HG03442 (cell line): Measurements from ENCODE around the gene PRDM15.

Experiments
- ATAC-seq: cut with Tn5 transposase; IDR thresholded peaks from one replicate; pipeline ENCODE4 v1.9.1; 2021; ENCODE audit warnings: mild to moderate bottlenecking, moderate library complexity; ENCODE audit not compliant: unreplicated experiment

The PRDM15 gene

DNA sequence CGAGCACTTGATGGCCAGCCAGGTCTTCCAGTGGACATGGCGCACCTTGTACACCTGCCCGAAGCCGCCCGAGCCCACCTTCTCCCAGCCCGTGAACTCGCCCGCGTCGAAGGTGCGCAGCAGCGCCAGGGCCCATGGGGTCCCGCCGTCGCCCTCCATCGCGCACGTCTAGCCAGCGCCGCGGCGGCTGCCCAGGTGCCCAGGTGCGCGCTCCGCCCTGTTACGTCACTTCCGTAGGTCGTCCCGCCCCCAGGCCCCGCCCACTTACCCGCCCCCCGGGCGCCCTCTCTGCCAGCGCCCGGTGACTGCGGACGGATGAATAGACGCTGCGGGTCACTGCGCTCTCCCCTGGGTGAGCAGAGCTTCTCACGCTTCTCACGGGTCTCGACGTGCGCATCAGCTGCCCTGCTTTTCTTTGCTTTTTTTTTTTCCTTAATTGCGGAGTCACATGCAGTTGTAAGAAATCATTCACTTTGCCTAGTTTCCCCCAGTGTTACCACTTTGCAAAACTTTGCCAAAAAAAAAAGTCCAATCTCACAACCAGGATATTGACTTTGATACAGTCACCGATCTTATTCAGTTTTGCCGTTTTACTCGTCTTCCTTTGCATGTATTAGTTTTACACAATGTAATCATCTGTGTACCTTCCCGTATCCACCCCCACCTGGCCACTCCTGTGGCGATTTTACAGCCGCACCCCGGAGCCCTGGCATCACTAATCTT is 112.1 kb downstream of the PRDM15 start, which contains the start of gene RIPK4:
Gene RIPK4, minus strand, starts transcription at position 170 of the 723 bp plus-strand sequence. Its CDS starts 11 bp downstream, at position 159.
- no peak for ATAC-seq

DNA sequence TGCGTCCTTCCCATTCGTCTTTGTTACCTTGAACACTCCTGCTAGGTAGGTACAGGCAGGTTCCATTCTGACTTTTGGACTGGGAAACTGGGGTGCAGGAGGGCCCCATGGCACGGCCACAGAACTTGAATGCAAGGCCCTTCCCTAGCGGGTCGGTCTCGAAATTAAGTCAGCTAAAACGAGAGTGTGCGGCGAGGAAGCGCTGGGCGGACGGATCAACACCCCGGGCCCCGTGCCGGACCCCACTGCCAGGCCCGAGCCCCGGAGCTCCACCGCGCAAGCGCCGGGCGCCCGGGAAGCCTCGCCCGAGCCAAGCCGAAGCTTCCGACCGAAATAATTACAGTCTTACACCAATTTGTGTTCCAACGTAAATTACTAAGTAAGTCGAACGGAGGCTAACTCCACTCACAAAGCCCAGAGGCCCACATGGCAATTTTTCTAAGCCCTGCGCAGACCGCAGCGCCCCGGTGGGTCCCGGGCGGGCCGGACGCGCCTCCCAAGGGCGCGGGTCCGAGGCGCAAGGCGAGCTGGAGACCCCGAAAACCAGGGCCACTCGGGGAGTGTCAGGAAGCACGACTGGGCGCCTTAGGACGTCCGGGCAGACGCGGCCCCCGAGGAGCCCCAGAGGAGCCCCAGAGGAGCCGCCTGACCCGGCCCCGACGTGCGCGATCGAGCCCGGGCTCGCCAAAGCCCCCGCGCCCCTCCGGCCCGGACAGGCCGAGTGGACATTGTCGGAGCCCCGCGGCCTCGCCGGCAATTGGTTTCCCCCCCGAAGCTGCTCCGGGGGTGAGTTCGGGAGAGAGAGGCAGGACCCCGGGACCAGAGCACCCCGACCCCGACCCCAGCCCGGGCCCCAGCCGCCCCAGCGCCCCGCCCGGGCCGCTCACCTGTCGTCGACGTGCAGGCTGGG is 112.9 kb downstream of the PRDM15 start:
- ATAC-seq, result no peak

DNA sequence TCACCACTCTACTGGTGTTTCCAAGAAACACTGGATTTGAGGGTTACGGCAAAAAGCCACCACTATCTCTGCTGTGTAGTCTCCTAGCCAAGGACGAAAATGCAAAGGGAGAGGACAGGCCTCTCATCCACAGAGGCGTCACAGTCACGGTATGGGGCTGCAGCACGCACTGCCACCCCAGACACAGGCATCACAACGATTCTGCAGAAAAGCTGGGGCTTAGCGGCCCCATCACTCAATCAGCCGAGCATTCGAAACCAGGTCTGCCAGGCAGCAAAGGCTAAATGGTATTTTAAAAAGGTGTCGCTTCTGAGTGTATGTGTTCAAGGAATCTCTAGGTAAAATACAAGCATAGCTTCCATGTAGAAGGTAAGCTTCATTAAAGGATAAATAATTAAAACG is 113.7 kb downstream of the PRDM15 start:
- ATAC-seq, result no peak

DNA sequence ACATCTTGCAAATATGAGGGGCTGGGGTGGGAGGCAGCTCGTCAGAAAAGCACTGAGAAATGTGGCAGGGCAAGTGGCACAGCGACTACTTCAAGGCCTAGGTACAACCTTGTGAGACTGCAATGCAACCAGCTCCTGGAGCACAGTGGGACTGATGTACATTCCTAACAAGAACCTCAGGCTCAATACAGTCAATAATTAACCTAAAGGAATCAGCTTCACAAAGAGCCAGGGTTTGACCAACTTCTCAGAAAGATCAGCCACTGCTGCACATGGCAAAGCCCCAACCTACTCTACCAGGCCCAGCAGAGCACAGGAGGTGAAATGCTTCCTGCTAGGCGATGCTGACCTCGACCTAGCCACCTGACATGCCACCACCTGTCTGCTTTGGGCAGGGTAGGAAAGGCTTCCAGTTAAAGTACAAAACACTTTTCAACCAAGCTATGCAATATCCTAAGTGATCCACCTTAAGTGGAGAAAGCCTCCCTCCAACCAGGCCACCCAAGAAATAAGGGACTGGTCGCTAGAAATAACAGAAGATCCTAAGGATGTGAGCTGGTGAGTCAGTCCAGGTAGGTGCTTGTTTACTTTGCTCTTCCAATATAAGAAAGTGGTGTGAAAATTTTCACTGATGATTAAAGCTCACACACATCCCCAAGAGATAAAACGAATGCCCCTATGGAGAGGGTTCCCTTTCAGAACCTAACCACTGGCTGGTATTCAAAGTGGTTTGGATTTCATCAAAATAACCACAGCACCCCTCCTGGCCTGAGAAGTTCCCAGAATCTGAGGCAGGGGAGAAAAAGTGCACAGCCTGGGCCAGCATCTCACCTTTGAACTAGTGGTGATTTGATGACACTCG is 114.4 kb downstream of the PRDM15 start:
- no peak for ATAC-seq

DNA sequence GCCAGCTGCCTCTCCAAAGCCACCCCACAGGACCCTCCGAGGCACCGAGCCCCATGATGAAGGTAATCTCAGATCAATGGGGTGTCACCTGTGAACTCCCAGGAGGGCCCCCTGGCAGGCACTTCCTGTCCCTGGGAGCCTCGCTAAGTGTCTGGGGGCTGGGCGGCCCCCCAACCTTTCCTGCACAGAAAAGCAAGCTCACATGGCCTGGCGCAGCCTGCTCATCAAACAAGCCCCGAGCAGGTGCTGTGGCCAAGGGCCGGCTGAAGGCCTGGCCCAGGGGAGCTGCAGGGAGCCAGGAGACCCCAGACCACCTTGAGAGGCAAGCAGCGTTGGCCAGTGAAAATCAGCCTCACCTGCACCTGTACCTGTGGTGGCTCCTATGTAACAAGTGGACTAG is 115.1 kb downstream of the PRDM15 start:
- ATAC-seq, result no peak

DNA sequence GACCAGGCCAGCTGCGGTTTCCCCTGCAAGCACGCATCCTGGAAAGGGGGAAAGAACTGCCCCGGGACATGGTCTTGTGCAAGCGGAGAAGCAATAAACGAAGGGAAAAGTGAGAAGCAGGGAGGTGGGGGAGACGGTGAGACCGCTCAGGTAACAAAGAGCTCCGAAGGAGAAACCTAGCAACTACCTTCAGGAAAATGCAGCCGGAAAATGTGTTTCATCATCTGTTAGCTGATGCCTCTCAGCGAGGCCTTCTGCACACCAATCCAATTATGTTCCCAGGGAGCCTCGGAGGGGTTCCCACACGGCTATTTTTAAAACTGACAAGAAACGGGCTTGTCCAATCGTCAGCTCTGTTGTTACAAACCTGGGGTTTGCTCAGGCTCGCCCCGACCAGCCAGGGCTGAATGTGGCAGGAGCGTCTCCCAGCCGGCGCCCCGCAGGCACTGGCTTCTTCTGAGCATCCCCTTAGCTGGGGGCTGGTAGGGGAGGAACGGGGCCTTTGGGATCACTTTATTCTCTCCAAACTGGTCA is 115.7 kb downstream of the PRDM15 start:
- no peak for ATAC-seq

DNA sequence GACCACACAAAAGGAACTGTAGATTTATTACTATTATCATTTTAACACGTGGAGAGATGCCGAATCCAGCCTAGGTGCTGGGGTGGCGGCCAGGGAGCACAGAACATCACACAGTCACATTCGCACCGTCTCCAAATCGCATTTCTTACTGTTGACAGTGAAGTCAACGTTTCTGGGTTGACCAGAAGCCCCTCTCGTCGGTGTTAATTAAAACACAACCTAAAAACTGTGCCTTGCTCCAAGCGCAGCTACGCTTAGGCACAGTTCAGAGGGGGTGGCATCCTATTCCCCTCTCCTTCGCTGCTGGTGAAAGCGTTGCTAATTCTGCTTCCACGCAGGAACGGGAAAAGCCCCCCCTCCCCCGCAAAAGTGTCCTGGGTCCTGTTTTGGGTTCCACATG is 116.4 kb downstream of the PRDM15 start:
- no peak for ATAC-seq

DNA sequence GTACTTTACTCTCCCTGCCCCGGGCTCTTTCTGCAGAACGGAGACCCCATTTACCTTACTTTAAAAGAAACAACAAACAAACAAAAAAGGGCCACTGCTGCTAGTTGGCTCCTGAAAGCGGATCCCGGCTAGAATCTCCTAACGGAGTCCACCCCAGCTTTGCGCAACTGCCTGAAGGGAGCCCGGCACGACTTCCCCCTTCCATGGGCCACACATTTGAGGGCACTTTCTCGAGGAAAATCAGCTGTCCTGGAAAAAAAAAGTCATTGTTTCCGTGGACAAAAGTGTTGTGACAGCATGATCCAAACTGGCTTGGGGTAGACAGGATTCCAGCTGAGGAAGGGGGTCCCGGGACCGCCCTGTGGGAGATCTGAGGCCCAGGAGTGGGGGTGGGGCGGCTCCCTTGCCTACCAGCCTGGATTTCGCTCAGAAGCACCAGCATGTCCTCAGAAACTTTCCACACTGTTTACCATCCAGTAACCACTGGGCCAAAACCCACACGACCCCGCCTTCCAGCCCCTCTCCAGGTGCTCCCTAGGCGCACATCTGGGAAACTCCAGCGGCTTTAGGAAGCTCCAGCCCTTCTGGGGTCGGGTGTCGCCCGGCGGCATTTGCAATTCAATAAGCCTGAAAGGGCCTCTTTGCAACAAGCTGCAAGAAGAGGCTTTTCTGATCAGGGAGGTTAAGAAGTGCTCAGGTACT is 117.1 kb downstream of the PRDM15 start:
- ATAC-seq, result no peak

DNA sequence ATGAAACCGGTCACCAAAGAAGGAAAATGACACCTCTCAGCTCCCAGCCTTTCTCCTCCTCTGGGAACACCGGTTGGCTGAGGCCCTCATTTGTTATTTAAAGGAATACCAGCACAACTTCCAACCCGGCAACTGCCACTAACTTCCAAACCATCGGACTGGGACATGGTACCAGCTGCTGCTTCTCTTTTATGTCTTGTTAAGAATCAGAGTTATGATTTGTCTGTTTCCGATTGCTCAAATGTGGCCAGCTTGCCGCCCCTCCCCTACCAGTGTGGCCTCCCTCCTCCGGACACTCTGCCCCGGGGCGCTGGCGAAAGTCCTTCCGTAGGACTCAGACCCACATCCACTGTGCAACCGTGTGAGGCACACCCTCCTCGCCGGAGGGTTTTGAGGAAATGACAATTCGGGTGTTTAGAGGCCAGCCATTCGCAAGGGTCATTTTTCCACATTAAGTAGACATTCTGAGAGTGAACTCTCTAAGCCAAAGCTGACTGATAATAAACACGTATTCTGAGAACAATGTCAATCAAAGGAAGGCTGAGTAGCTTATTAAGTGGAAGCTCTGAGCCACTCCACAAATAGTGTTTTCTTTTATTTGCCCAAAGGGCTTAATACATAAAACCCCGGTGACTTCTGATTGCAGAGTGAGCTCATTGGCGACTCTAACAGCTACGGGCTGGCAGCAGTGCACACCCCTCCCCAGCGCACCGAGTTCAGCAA is 117.8 kb downstream of the PRDM15 start:
- no peak for ATAC-seq

DNA sequence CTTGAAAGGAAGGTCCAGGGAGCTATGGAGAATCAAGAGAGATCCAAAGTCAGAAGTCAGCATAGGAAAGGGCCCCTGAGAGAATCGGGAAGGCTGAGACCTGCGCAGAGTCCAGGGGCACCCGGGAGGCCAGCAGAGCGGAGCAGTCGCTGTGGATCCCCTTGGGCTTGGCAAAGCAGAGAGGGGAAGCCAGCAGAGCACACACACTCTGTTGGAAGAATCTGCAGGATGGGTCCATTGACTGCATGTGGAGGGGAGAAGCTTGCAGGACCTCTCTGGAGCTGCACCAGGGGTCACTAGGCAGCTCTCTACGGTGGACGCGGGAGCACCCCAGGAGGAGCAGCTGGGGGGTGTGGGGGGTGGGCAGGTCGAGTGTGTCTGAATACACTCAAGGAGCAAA is 118.7 kb downstream of the PRDM15 start:
- ATAC-seq, result no peak

DNA sequence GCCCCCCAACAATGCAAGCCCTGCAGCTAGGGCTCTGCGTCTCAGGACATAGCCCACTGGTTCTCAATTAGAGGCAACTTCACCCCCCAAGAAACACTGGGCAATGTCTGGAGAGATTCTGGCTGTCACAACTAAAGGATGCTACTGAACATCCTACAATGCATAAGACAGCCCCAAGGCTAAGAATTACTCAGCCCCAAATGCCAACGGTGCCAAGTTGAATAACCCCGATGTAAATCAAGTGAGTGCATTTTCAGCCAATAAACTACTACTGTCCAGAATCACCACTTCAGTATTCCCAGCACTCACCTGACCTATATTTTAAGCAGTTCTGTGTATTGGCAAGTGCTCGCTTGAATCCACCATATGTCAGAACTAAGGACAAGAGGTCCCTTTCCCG is 119.2 kb downstream of the PRDM15 start:
- no peak for ATAC-seq

DNA sequence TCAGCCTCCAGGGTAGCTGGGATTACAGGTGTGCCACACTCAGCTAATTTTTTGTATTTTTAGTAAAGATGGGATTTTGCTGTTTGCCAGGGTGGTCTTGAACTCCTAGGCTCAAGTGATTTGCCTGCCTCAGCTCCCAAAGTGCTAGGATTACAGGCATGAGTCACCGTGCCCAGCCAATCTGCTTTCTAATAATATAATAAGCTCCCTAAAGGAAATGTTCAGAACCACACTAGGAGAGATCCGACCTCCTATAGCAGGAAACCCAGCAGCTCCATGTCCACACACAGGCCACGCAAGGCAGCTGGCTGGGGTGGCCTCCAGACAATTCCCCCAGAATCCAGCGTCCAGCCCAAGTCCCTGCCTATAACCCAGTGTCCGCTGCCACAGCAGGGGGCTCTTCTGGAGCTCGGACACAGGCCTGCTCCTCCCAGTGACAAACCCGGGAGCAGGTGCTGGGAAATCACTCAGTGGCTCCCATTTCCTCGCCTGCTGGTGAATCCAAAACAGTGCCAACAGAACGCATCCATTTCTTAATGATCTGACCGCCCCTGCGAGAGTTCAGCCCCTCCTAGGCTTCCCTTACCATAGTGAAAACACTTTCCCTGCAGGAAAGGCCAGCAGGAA is 119.8 kb downstream of the PRDM15 start:
- no peak for ATAC-seq

DNA sequence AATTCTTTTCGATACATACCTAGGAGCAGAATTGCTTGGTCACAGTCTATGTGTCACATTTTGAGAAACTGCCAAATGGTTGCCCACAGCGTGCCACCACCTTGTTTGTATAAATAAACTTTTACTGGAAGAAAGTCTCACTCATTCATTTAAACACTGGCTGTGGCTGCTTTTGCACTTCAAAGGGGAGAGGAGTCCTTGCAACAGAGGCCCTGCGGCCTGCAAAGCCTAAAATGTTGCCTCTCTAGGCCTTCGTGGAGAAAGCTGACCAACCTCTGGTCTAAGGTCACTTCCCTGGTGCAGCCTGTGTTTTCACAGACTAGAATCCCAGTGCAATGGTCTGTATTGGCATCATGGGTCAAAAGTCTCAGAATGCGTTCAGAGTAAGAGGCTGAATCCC is 120.6 kb downstream of the PRDM15 start:
- no peak for ATAC-seq

DNA sequence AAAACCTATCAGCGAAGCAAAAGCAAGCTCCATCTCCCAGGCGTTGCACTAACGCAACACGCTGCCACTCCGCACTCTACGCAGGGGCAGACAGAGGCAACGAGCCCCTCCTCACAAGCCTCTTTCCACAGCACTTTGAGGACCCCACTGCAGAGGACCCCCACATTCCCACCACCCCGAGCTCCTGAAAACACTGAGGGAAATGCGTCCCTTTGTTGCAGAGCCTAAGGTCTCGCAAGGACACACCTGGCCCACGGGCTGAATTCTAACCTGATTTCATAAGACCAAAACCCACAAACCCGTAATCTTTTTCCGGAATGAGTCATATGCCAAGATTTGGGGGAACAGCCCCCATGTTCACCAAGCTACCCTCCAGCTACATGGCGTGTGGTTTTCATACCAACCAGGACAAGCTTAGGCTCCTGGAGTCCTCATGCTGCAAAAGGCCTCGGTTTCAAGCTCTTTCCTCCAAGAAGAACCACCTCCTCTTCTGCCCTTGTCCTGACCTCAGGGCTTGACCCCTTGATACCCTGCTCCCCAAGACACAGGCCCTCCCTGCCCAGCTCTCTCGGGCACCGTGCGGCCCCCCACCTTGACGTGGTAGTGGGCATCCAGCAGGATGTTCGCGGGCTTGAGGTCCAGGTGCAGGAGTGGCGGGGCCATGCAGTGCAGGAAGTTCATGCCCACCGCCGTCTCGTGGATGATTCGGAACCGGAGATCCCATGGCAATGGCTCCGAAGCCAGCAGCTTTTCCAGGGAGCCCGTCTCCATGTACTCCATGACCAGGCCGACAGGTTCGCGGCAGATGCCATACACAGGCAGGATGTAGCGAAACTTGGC is 123.0 kb downstream of the PRDM15 start:
- no peak for ATAC-seq

DNA sequence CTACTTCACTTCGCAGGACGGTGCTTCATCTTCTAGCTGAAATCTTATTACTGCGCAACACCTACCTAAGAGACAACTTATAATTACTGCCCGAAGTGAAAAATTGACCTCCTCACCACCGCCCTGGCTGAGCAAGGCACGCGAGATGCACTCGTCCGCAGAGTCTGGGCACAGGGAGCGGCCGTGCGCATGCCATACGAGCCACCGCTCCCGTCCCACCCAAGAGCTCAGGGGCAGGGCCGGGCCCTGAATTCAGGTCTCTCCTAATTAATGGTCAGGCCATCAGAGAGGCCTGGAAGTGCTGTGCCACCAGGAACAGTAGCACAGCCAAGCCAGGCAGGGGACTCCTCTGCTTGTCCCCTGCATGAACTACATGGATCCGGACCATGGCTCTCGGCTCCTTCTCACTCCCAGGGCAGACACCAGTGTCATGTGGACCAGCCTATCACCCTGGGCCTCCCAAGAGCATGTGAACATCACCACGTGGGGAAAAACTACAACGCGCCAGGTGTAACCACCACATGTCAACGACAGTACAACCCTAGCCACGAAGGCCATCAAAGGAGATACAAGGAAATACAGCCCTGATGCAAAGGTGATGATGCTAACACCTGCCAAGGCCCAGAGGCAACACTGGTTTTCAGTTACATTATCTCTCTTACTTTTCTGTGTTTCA is 123.7 kb downstream of the PRDM15 start:
- no peak for ATAC-seq

DNA sequence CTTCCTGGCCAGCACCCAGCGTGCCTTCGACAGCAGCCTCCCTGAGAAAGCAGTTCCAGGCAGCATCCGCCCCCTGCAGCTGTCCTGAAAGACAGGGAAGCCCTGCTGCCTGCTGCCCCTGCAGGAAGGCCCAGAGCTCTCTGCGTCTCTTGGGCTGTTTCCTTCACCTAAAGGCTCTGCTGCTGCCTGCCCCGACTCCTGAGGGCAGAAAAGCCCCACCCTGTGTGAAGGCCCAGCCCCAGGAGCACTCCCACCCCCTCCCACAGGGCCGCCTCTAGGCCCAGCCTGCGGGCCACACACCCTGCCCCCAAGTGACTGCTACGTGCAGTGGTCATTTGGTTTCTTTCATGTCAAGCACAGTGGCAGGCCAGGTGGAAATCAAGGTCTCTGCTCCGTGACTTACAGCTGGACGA is 124.7 kb downstream of the PRDM15 start:
- ATAC-seq, result no peak

DNA sequence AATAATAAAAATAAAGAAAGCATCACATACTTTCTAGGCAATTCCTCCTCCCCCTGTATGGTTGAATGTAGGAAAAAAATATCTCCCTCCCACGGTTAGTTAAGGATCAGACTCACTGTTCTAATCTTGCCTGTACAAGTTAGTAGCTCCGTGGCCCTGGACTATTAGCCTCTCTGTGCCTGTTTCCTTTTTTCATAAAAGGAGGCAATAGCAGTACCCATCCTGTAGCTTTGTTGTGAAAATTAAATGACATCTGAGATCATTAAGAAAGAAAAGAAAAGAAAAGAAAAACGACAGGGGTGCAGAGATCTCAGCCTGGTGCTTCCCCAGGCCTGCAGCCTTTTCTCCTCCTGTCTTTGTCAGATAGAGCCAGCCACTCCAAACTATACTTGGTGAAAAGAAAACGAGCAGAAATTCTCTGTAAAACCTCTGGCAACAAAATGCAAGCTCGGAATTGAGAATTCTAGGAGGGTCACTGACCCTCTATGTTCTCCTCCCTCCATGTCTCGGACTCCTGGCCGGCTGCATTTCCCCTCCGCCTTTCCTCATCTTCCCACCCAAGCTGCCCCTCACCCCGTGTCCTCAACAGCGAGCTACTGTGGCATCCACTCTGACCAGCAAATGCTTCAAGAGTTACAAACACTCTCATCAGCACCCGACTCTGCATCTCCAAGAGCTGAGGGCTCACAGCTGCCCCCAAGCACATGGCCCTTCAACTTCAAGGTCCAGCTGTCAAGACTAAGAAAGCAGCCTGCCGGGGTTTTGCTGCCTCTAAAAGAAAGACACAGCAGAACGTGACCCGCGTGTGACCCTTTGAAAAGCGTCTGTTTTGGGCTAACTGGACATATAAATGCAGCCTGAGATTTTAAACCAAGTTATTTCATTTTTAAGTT is 125.9 kb downstream of the PRDM15 start:
- no peak for ATAC-seq
